ENCODE data around the gene NOL3. TPM values are rescaled to one million over a fixed set of nuclear protein-coding genes. Genes with fewer than 3 reads are reported as not detected.

NOL3 gene
- total and polyA plus RNA-seq, 7 experiments from 2014 or later = 0.89 to 66.0 (median 1.8) TPM; not detected in 2

- Mint-ChIP-seq H3K4me3 (peak overlapping the region in 5 of 10 donors; percentile 80 to 91 (median 89)), H3K4me1 (peaks cover 8 to 15% (median 11%) of the 10 kb centered on the region in 7 donors), H3K27ac (peak overlapping the region; percentile 24 to 94 (median 69)), H3K9me3 (no peaks in the 10 kb centered on the region), H3K27me3 (peaks cover 0 to 15% (median 0%) of the 10 kb centered on the region in 5 donors), H3K36me3 (no peaks in the 10 kb centered on the region)
- Histone ChIP-seq H3K27me3 (ENCODE audit: control insufficient read depth in 2 of 2, insufficient read depth in 2 of 2, low read length in 2 of 2) (no peaks in the 10 kb centered on the region), H3K36me3 (ENCODE audit: control insufficient read depth in 2 of 3, insufficient read depth in 3 of 3, low read length in 3 of 3) (peaks cover 0 to 7% (median 0%) of the 10 kb centered on the region in 3 experiments), H3K4me3 (ENCODE audit: low read length) (peak overlapping the region; percentile 79), H3K4me1 (ENCODE audit: control insufficient read depth in 2 of 2, insufficient read depth in 2 of 2, low read length in 2 of 2) (peaks cover 12 to 15% of the 10 kb centered on the region in 2 donors), H3K9me3 (ENCODE audit: control insufficient read depth in 2 of 3, low read length in 3 of 3) (no peaks in the 10 kb centered on the region), H3K27ac (ENCODE audit: low read depth, low read length) (no peak overlapping the region)
- intact Hi-C loops (cut with micrococcal nuclease) = loop anchor here (1.0 to 2.0 kb wide), 6 partner anchors 42 to 238 kb away; partner anchors contain the start of genes PHAF1 (in 1 of the 2) and TMEM208 (in 1 of the 2)
- ATAC-seq (peak; percentile 44), DNase-seq (peak; percentile 54 to 88 (median 70))
- ChIA-PET POLR2A (interaction anchor here (0.6 to 4.2 kb wide), 9 partner anchors 12 to 251 kb away, joined by 3 to 22 read pairs (median 4); partner anchors contain the start of genes CIAO2B, FBXL8, TMEM208 and TRADD), CTCF (interaction anchor here (0.6 to 2.4 kb wide), 13 partner anchors 9 to 241 kb away, joined by 3 to 15 read pairs (median 5); partner anchors contain the start of genes FBXL8 and TRADD)
Observed at GRCh38 chr16:67184995-67185650, 14.8 kb downstream of the NOL3 start.

GRCh38 chr16:67185651-67186134 is 15.4 kb downstream of the NOL3 start:
- peaks cover 0 to 15% (median 0%) of the 10 kb centered on the region in 5 donors for H3K27me3 Mint-ChIP-seq
- intact Hi-C loops (cut with micrococcal nuclease) = loop anchor here (1.0 to 2.0 kb wide), 6 partner anchors 42 to 238 kb away; partner anchors contain the start of genes PHAF1 (in 1 of the 2) and TMEM208 (in 1 of the 2)
- H3K4me3 Mint-ChIP-seq = peak overlapping the region in 5 of 10 donors; percentile 80 to 91 (median 89)
- no peaks in the 10 kb centered on the region for H3K36me3 Mint-ChIP-seq
- no peaks in the 10 kb centered on the region for H3K9me3 ChIP-seq (ENCODE audit: control insufficient read depth in 2 of 3, low read length in 3 of 3)
- DNase-seq (no peak), ATAC-seq (no peak)
- peaks cover 8 to 15% (median 11%) of the 10 kb centered on the region in 7 donors for H3K4me1 Mint-ChIP-seq
- POLR2A ChIA-PET = interaction anchor here (0.6 to 4.2 kb wide), 8 partner anchors 12 to 251 kb away, joined by 3 to 22 read pairs (median 4); partner anchors contain the start of genes CIAO2B, FBXL8, TMEM208 and TRADD
- CTCF ChIA-PET = interaction anchor here (0.6 to 2.4 kb wide), 11 partner anchors 8 to 241 kb away, joined by 3 to 15 read pairs (median 6); partner anchors contain the start of genes FBXL8 and TRADD
- H3K27ac Mint-ChIP-seq = peak overlapping the region in 6 of 9 donors; percentile 52 to 86 (median 65)
- no peaks in the 10 kb centered on the region for H3K9me3 Mint-ChIP-seq
- H3K4me3 ChIP-seq (ENCODE audit: low read length) = peak overlapping the region; percentile 25
- no peaks in the 10 kb centered on the region for H3K27me3 ChIP-seq (ENCODE audit: control insufficient read depth in 2 of 2, insufficient read depth in 2 of 2, low read length in 2 of 2)
- peaks cover 0 to 7% (median 0%) of the 10 kb centered on the region in 3 experiments for H3K36me3 ChIP-seq (ENCODE audit: control insufficient read depth in 2 of 3, insufficient read depth in 3 of 3, low read length in 3 of 3)
- H3K4me1 ChIP-seq (ENCODE audit: control insufficient read depth in 2 of 2, insufficient read depth in 2 of 2, low read length in 2 of 2) = peaks cover 12 to 15% of the 10 kb centered on the region in 2 donors
- H3K27ac ChIP-seq (ENCODE audit: low read depth, low read length) = no peak overlapping the region

- ATAC-seq = no peak
- Histone ChIP-seq H3K27me3 (ENCODE audit: control insufficient read depth in 2 of 2, insufficient read depth in 2 of 2, low read length in 2 of 2) (no peaks in the 10 kb centered on the region), H3K36me3 (ENCODE audit: control insufficient read depth in 2 of 3, insufficient read depth in 3 of 3, low read length in 3 of 3) (peaks cover 0 to 7% (median 0%) of the 10 kb centered on the region in 3 experiments), H3K27ac (ENCODE audit: low read depth, low read length) (no peak overlapping the region), H3K9me3 (ENCODE audit: control insufficient read depth in 2 of 3, low read length in 3 of 3) (no peaks in the 10 kb centered on the region), H3K4me3 (ENCODE audit: low read length) (no peak overlapping the region), H3K4me1 (ENCODE audit: control insufficient read depth in 2 of 2, insufficient read depth in 2 of 2, low read length in 2 of 2) (peaks cover 16 to 18% of the 10 kb centered on the region in 2 donors)
- Mint-ChIP-seq H3K9me3 (no peaks in the 10 kb centered on the region), H3K4me3 (no peak overlapping the region), H3K27ac (no peak overlapping the region), H3K27me3 (peaks cover 0 to 15% (median 0%) of the 10 kb centered on the region in 5 donors), H3K36me3 (no peaks in the 10 kb centered on the region), H3K4me1 (peaks cover 11 to 21% (median 14%) of the 10 kb centered on the region in 7 donors)
- CTCF ChIA-PET = interaction anchor here (0.9 to 2.4 kb wide), 2 partner anchors 11 to 31 kb away, joined by 3 to 7 read pairs; no protein-coding TSS in a partner anchor
- DNase-seq = no peak
- intact Hi-C loops (cut with micrococcal nuclease) = no loop called here
- POLR2A ChIA-PET = interaction anchor here (0.7 to 4.2 kb wide), 2 partner anchors 24 to 27 kb away, joined by 4 to 22 read pairs; partner anchors contain the start of genes FBXL8 and TRADD
Observed at GRCh38 chr16:67186550-67186950, 16.2 kb downstream of the NOL3 start.

- Mint-ChIP-seq H3K4me3 (no peak overlapping the region), H3K27me3 (peaks cover 0 to 15% (median 0%) of the 10 kb centered on the region in 5 donors), H3K27ac (no peak overlapping the region), H3K36me3 (no peaks in the 10 kb centered on the region), H3K9me3 (no peaks in the 10 kb centered on the region), H3K4me1 (peaks cover 11 to 25% (median 19%) of the 10 kb centered on the region in 7 donors)
- ATAC-seq (no peak), DNase-seq (no peak)
- Histone ChIP-seq H3K36me3 (ENCODE audit: control insufficient read depth in 2 of 3, insufficient read depth in 3 of 3, low read length in 3 of 3) (peaks cover 0 to 7% (median 0%) of the 10 kb centered on the region in 3 experiments), H3K4me3 (ENCODE audit: low read length) (no peak overlapping the region), H3K4me1 (ENCODE audit: control insufficient read depth in 2 of 2, insufficient read depth in 2 of 2, low read length in 2 of 2) (peaks cover 18 to 20% of the 10 kb centered on the region in 2 donors), H3K27me3 (ENCODE audit: control insufficient read depth in 2 of 2, insufficient read depth in 2 of 2, low read length in 2 of 2) (no peaks in the 10 kb centered on the region), H3K27ac (ENCODE audit: low read depth, low read length) (no peak overlapping the region), H3K9me3 (ENCODE audit: control insufficient read depth in 2 of 3, low read length in 3 of 3) (no peaks in the 10 kb centered on the region)
- intact Hi-C loops (cut with micrococcal nuclease) = no loop called here
- ChIA-PET CTCF (interaction anchor here (0.5 to 1.1 kb wide), 3 partner anchors 32 to 641 kb away, joined by 3 read pairs; no protein-coding TSS in a partner anchor), POLR2A (interaction anchor here (0.6 to 1.0 kb wide), 3 partner anchors 25 to 658 kb away, joined by 3 to 4 read pairs (median 4); no protein-coding TSS in a partner anchor)
Observed at GRCh38 chr16:67187175-67187890, 17.0 kb downstream of the NOL3 start.

GRCh38 chr16:67188323-67188722 is 18.0 kb downstream of the NOL3 start:
- ChIA-PET POLR2A (interaction anchor here (0.8 to 1.0 kb wide), 2 partner anchors 121 to 656 kb away, joined by 3 read pairs; no protein-coding TSS in a partner anchor), CTCF (interaction anchor here (0.5 kb wide), 1 partner anchor 18 kb away, joined by 3 read pairs; the partner anchor contains the start of gene NOL3)
- H3K9me3 Mint-ChIP-seq = no peaks in the 10 kb centered on the region
- Histone ChIP-seq H3K4me1 (ENCODE audit: control insufficient read depth in 2 of 2, insufficient read depth in 2 of 2, low read length in 2 of 2) (peaks cover 27 to 29% of the 10 kb centered on the region in 2 donors), H3K9me3 (ENCODE audit: control insufficient read depth in 2 of 3, low read length in 3 of 3) (no peaks in the 10 kb centered on the region), H3K27me3 (ENCODE audit: control insufficient read depth in 2 of 2, insufficient read depth in 2 of 2, low read length in 2 of 2) (no peaks in the 10 kb centered on the region), H3K27ac (ENCODE audit: low read depth, low read length) (no peak overlapping the region), H3K4me3 (ENCODE audit: low read length) (no peak overlapping the region), H3K36me3 (ENCODE audit: control insufficient read depth in 2 of 3, insufficient read depth in 3 of 3, low read length in 3 of 3) (peaks cover 0 to 7% (median 0%) of the 10 kb centered on the region in 3 experiments)
- peaks cover 0 to 5% (median 0%) of the 10 kb centered on the region in 5 donors for H3K36me3 Mint-ChIP-seq
- peaks cover 17 to 35% (median 29%) of the 10 kb centered on the region in 7 donors for H3K4me1 Mint-ChIP-seq
- DNase-seq (no peak), ATAC-seq (no peak)
- H3K27ac Mint-ChIP-seq = no peak overlapping the region
- intact Hi-C loops (cut with micrococcal nuclease) = no loop called here
- peaks cover 0 to 15% (median 0%) of the 10 kb centered on the region in 5 donors for H3K27me3 Mint-ChIP-seq
- H3K4me3 Mint-ChIP-seq = no peak overlapping the region
